Transverse colon (tissue), 4 donors: ENCODE results near the gene ZNF638.

Source experiments
- CTCF ChIP-seq, 5 experiments: fragments of 200-600 bp in 3 of 5; fragments of 450-650 bp in 2 of 5; sonication (generic) in 3 of 5; IDR thresholded peaks; 1 replicate in 2 of 5; 2 replicates in 3 of 5; pipeline ENCODE4 v1.5.1; 2016 to 2017; ENCODE audit warnings: antibody characterized with exemption in 5 of 5, inconsistent platforms in 3 of 5, mild to moderate bottlenecking in 2 of 5, moderate library complexity in 1 of 5
- EP300 ChIP-seq: sonication (generic); formaldehyde crosslinking; IDR thresholded peaks from one replicate; pipeline ENCODE4 v1.6.1; 2017; ENCODE audit warnings: antibody characterized with exemption, low read depth
- POLR2A ChIP-seq: fragments of 450-650 bp; IDR thresholded peaks from one replicate; pipeline ENCODE4 v1.6.1; 2016; ENCODE audit warnings: antibody characterized with exemption, mild to moderate bottlenecking, moderate library complexity
- POLR2AphosphoS5 ChIP-seq, 3 donors: sonication (generic); formaldehyde crosslinking; IDR thresholded peaks; one replicate each; pipeline ENCODE4 v1.6.1; 2016; ENCODE audit warnings: antibody characterized with exemption in 3 of 3

GRCh38 chr2:71337776-71338175 lies 6.2 kb downstream of the ZNF638 start:
- no peak for TF ChIP-seq POLR2A
- TF ChIP-seq CTCF (IDR thresholded peaks at IDR 0.05), result no peak
- no peak for TF ChIP-seq POLR2AphosphoS5 (IDR thresholded peaks at IDR 0.05)
- no peak for TF ChIP-seq EP300
